ENCODE results near the gene ECSIT.
A peak's percentile ranks its signal among the peaks of the same experiment; 100 is the strongest.

Gene ECSIT

GRCh38 chr19:11535792-11536595 is 7.1 kb upstream of the ECSIT start:
- peak; percentile 61 for DNase-seq (ENCODE audit: low read depth in 1 of 2, low spot score in 1 of 2)
- Histone ChIP-seq H3K27ac (replicated peaks) (no peak overlapping the region), H3K27me3 (ENCODE audit: insufficient read depth, poor library complexity, severe bottlenecking) (peaks cover 9% of the 10 kb centered on the region), H3K4me3 (replicated peaks; ENCODE audit: insufficient read depth, low read length) (peak overlapping the region; percentile 26)
- TF ChIP-seq CTCF (IDR thresholded peaks at IDR 0.05; ENCODE audit: insufficient read depth, low read length) (peak; percentile 63), GABPA (IDR thresholded peaks at IDR 0.05; ENCODE audit: low read depth) (no peak), SPI1 (IDR thresholded peaks at IDR 0.05; ENCODE audit: borderline replicate concordance, low read depth) (no peak), POLR2AphosphoS5 (IDR thresholded peaks at IDR 0.05; ENCODE audit: low read depth) (no peak)

- Histone ChIP-seq H3K27ac (replicated peaks) (no peak overlapping the region), H3K4me3 (replicated peaks; ENCODE audit: insufficient read depth, low read length) (no peak overlapping the region), H3K27me3 (ENCODE audit: insufficient read depth, poor library complexity, severe bottlenecking) (peaks cover 7% of the 10 kb centered on the region)
- no peak for TF ChIP-seq POLR2AphosphoS5 (IDR thresholded peaks at IDR 0.05; ENCODE audit: low read depth)
- TF ChIP-seq REST (IDR thresholded peaks at IDR 0.05; ENCODE audit: insufficient replicate concordance, low read depth), result no peak
- TF ChIP-seq GABPA (IDR thresholded peaks at IDR 0.05; ENCODE audit: low read depth), result no peak
- no peak for TF ChIP-seq SPI1 (IDR thresholded peaks at IDR 0.05; ENCODE audit: borderline replicate concordance, low read depth)
- TF ChIP-seq CTCF (IDR thresholded peaks at IDR 0.05; ENCODE audit: insufficient read depth, low read length), result no peak
- no peak for DNase-seq (ENCODE audit: low read depth in 1 of 2, low spot score in 1 of 2)
Measured at GRCh38 chr19:11534948-11535347, 6.0 kb upstream of the ECSIT start.

GRCh38 chr19:11534538-11534937 is 5.6 kb upstream of the ECSIT start:
- no peak overlapping the region for H3K27ac ChIP-seq (replicated peaks)
- no peak for DNase-seq (ENCODE audit: low read depth in 1 of 2, low spot score in 1 of 2)
- peak; percentile 87 for TF ChIP-seq SPI1 (IDR thresholded peaks at IDR 0.05; ENCODE audit: borderline replicate concordance, low read depth)
- TF ChIP-seq POLR2AphosphoS5 (IDR thresholded peaks at IDR 0.05; ENCODE audit: low read depth), result no peak
- H3K4me3 ChIP-seq (replicated peaks; ENCODE audit: insufficient read depth, low read length), result no peak overlapping the region
- H3K27me3 ChIP-seq (ENCODE audit: insufficient read depth, poor library complexity, severe bottlenecking), result peaks cover 5% of the 10 kb centered on the region

- peak; percentile 61 to 73 for DNase-seq (ENCODE audit: low read depth in 1 of 2, low spot score in 1 of 2)
- TF ChIP-seq GABPA (IDR thresholded peaks at IDR 0.05; ENCODE audit: low read depth), result no peak
- no peaks in the 10 kb centered on the region for H3K27me3 ChIP-seq (ENCODE audit: insufficient read depth, poor library complexity, severe bottlenecking)
Measured at GRCh38 chr19:11530432-11530831, 1.5 kb upstream of the ECSIT start.

GRCh38 chr19:11519138-11519537 is 9.8 kb downstream of the ECSIT start:
- no peak for DNase-seq (ENCODE audit: low read depth in 1 of 2, low spot score in 1 of 2)
- no peak for TF ChIP-seq REST (IDR thresholded peaks at IDR 0.05; ENCODE audit: insufficient replicate concordance, low read depth)
- no peak for TF ChIP-seq POLR2AphosphoS5 (IDR thresholded peaks at IDR 0.05; ENCODE audit: low read depth)
- TF ChIP-seq CTCF (IDR thresholded peaks at IDR 0.05; ENCODE audit: insufficient read depth, low read length), result no peak
- TF ChIP-seq GABPA (IDR thresholded peaks at IDR 0.05; ENCODE audit: low read depth), result no peak
- no peak for TF ChIP-seq SPI1 (IDR thresholded peaks at IDR 0.05; ENCODE audit: borderline replicate concordance, low read depth)
- H3K4me3 ChIP-seq (replicated peaks; ENCODE audit: insufficient read depth, low read length), result no peak overlapping the region
- no peak overlapping the region for H3K27ac ChIP-seq (replicated peaks)
- H3K27me3 ChIP-seq (ENCODE audit: insufficient read depth, poor library complexity, severe bottlenecking), result no peaks in the 10 kb centered on the region

More at GRCh38 chr19:11530432-11530831, 1.5 kb upstream of the ECSIT start:
- Histone ChIP-seq H3K27ac (replicated peaks) (no peak overlapping the region), H3K4me3 (replicated peaks; ENCODE audit: insufficient read depth, low read length) (no peak overlapping the region)
